GM13976 (cell line): ENCODE measurements around the gene KCNA1.
A peak's percentile ranks its signal among the peaks of the same experiment; 100 is the strongest.

ENCODE experiments used
- DNase-seq: peaks from one replicate; pipeline ENCODE4 v3.0.0; 2012; ENCODE audit warnings: low spot score
- in situ Hi-C: fragments of 300-500 bp; cut with MboI; formaldehyde crosslinking; loops from one replicate; pipeline ENCODE4 v1.12.0; 2022; ENCODE audit warnings: low sequenced_read_pairs, mixed read lengths, inconsistent platforms; ENCODE audit not compliant: unreplicated experiment
- TF ChIP-seq, protein P1 (sequence below): IDR thresholded peaks from 2 replicates; pipeline ENCODE4 v1.5.1; 2012; ENCODE audit warnings: borderline replicate concordance, mild to moderate bottlenecking; ENCODE audit not compliant: insufficient read depth; ENCODE audit errors: extremely low read depth, missing control alignments, control extremely low read depth

The KCNA1 gene

DNA sequence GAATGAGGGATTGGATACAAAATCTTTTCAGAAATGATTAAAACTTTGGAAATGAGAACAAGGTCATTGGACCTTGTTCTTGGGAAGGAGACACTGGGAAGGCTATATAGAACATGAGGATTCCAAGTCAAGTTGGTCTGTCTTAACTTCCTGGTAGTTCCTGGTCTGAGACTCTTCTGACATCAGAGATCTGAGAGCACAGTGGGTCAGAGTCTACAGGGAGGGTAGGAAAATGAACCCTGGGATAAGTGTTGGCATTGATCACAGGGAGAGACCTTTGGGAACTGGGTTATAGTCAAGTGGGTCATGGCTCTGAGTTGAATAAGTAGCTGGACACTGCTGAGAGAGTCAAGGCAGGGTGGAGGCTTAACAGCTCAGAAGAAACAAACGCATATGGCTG lies 17.3 kb upstream of the KCNA1 start:
- TF ChIP-seq, protein P1, sequence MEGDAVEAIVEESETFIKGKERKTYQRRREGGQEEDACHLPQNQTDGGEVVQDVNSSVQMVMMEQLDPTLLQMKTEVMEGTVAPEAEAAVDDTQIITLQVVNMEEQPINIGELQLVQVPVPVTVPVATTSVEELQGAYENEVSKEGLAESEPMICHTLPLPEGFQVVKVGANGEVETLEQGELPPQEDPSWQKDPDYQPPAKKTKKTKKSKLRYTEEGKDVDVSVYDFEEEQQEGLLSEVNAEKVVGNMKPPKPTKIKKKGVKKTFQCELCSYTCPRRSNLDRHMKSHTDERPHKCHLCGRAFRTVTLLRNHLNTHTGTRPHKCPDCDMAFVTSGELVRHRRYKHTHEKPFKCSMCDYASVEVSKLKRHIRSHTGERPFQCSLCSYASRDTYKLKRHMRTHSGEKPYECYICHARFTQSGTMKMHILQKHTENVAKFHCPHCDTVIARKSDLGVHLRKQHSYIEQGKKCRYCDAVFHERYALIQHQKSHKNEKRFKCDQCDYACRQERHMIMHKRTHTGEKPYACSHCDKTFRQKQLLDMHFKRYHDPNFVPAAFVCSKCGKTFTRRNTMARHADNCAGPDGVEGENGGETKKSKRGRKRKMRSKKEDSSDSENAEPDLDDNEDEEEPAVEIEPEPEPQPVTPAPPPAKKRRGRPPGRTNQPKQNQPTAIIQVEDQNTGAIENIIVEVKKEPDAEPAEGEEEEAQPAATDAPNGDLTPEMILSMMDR = no peak
- DNase-seq = no peak
- in situ Hi-C loops = no loop called here

DNA sequence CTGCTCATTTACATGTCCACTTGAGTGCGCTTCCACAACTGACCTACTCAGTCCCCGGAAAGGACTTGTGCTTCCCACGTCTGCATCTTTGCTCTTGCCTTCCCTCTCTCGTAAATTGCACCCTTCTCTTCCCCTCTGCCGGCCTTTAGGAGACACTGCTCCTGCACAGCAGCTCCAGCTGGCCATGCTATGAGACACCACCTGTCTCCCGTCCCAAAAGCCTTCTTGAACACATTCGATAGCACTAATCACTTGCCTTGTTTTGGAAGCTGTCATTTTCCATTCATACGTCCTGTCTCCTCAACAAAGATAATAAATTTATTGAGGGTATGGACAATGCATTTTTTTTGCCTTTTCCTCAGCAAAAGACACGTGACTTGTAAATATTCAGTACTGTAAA lies 15.7 kb upstream of the KCNA1 start:
- in situ Hi-C loops = no loop called here
- no peak for DNase-seq
- TF ChIP-seq, protein P1 = no peak

DNA sequence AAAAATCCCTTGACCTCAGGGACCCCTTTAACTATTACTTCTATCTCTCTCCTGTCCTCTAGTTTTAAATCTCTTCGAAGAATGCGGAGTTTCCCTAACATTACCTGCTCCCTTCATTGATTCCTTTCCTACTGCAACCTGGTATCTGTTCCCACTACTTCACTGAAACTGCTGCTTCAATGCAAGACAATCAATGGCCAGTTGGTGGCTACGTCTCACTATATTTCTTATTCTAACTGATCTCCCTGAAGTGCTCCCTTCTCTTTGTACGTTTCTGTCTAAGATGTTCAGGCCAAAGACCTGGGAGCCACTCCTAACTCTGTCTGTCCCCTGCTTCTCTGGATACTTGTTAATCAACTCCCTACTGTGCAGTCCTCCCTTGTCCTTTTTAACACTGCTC lies 10.3 kb upstream of the KCNA1 start:
- TF ChIP-seq, protein P1 = peak; percentile 43
- in situ Hi-C loops = no loop called here
- DNase-seq = peak; percentile 51

DNA sequence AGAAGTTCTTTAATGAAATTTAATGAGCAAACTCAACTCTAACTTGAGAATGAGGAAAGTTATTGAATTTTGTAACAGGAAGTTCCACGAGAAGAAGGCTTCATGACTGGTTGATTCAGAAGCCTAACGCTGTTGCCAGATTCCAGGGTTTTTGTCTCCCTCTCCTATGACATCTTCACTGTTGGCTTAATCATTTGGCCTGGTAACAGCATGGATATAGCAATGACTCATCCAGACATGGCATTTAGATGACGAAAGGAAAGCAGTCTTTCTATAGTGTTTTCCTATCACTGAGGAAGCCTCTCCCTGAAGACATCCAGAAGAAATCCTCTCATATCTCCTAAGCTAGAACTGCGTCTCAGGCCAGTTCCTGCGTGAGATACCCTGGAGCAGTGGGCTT lies 9.4 kb upstream of the KCNA1 start:
- no peak for DNase-seq
- in situ Hi-C loops = no loop called here
- TF ChIP-seq, protein P1 = no peak

DNA sequence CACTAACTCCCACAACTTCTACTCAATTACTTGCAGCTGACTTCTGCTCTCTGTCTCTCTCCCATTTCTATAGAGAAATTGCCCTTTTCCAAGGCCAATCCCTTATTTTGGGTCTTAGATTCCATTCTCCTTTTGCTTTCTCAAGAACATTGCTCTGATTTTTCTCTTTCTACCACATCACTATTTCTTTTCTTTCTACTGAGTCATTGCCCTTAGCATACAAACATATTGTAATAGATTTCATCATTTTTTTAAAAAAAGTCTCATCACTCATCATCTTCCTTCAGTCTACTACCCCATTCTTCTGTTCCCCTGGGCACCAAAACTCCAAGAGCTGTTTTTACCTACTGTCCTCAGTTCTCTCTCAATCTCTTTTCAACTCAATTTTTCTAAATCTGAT lies 4.4 kb upstream of the KCNA1 start:
- DNase-seq = no peak
- TF ChIP-seq, protein P1 = no peak
- in situ Hi-C loops = no loop called here

DNA sequence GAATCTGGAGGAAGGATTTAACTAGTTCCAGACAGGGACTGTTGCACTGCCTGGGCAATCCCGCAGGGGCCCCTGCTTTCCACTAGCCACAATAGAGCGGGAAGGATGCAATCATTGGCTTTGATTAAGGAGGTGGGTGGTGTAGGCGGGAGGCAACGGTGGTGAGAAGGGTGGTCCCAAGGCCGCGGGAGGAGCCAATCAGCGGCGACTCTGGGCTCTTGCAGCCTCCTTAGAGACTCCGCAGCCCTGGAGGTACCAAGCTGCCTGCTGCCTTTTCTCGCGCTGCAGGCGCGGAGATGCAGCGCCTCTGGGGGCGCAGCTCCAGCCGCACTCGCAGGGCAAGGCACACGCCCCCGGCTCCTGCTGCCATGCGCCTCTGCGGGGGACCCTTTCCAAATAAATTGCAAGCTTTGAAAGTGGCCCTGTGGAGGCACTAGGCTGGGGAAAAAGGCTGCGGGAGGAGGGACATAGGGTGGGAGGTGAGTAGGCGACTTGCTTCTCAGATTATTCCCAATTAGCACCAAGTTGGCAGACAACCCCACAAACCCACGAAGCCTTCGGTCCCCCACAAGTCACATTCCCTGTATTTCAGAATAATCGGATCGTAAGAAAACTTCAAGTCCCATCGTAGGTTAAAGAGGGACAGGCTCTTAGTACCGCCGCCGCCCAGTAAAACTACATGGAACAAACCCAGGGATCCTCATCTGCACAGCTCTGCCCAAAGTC lies 858 bp upstream of the KCNA1 start:
- DNase-seq = peak; percentile 74
- in situ Hi-C loops = no loop called here
- TF ChIP-seq, protein P1 = peak; percentile 56
